ENCODE results near the gene ZSWIM4. TPM values are rescaled to one million over a fixed set of nuclear protein-coding genes. Genes with fewer than 3 reads are reported as not detected.
"Not testable (repeated sequence)": the region's sequence is repeated elsewhere in the genome, so short reads cannot be mapped to it uniquely, and the experiment has no call there.

ZSWIM4 gene
- total RNA-seq, 1 experiment from 2014 or later: 5.4 TPM

GRCh38 chr19:13849991-13850909 lies 55.0 kb downstream of the ZSWIM4 start:
- DNase-seq (ENCODE audit: low read depth): peak; percentile 94

GRCh38 chr19:13850910-13851733 lies 55.9 kb downstream of the ZSWIM4 start:
- peak; percentile 99 for DNase-seq (ENCODE audit: low read depth)

- DNase-seq (ENCODE audit: low read depth): not testable (repeated sequence)
These were observed 56.5 kb downstream of the ZSWIM4 start for GRCh38 chr19:13851734-13852114.

- peak; percentile 32 for DNase-seq (ENCODE audit: low read depth)
These were observed 57.0 kb downstream of the ZSWIM4 start for GRCh38 chr19:13852171-13852707.

- DNase-seq (ENCODE audit: low read depth): no peak
These were observed 61.3 kb downstream of the ZSWIM4 start for GRCh38 chr19:13856497-13856896.

- DNase-seq (ENCODE audit: low read depth): peak; percentile 49
These were observed 64.2 kb downstream of the ZSWIM4 start for GRCh38 chr19:13859361-13859880.

GRCh38 chr19:13860679-13861391 lies 65.6 kb downstream of the ZSWIM4 start:
- DNase-seq (ENCODE audit: low read depth): no peak

GRCh38 chr19:13861392-13861713 lies 66.1 kb downstream of the ZSWIM4 start:
- DNase-seq (ENCODE audit: low read depth): peak; percentile 56

GRCh38 chr19:13861714-13862531 lies 66.7 kb downstream of the ZSWIM4 start:
- peak; percentile 96 for DNase-seq (ENCODE audit: low read depth)

GRCh38 chr19:13864046-13864666 lies 68.9 kb downstream of the ZSWIM4 start:
- DNase-seq (ENCODE audit: low read depth): no peak

- DNase-seq (ENCODE audit: low read depth): no peak
These were observed 69.7 kb downstream of the ZSWIM4 start for GRCh38 chr19:13864667-13865570.

GRCh38 chr19:13865571-13866462 lies 70.6 kb downstream of the ZSWIM4 start:
- DNase-seq (ENCODE audit: low read depth): no peak

GRCh38 chr19:13866463-13867046 lies 71.3 kb downstream of the ZSWIM4 start:
- DNase-seq (ENCODE audit: low read depth): no peak

- no peak for DNase-seq (ENCODE audit: low read depth)
These were observed 73.4 kb downstream of the ZSWIM4 start for GRCh38 chr19:13868663-13869062.

GRCh38 chr19:13869281-13869680 lies 74.0 kb downstream of the ZSWIM4 start:
- DNase-seq (ENCODE audit: low read depth): no peak

GRCh38 chr19:13870873-13871272 lies 75.6 kb downstream of the ZSWIM4 start:
- no peak for DNase-seq (ENCODE audit: low read depth)

GRCh38 chr19:13872339-13872694 lies 77.1 kb downstream of the ZSWIM4 start:
- DNase-seq (ENCODE audit: low read depth): no peak
